K562 (cell line): ENCODE measurements around the gene ASRGL1. TPM values are rescaled to one million over a fixed set of nuclear protein-coding genes. Genes with fewer than 3 reads are reported as not detected.

Experiments used
- REST ChIP-seq, 2 experiments: fragments of 450-650 bp; formaldehyde crosslinking in 1 of 2; IDR thresholded peaks; 2 replicates each; pipeline versions ENCODE4 v1.4.0 to v1.6.1; 2014 to 2020; ENCODE audit warnings: mild to moderate bottlenecking in 2 of 2, borderline replicate concordance in 1 of 2, low read depth in 1 of 2
- polyA plus RNA-seq, 8 experiments: library from polyadenylated mRNA; depleted of rRNA in 4 of 8; stranded (reverse) in 5 of 8; unstranded in 3 of 8; fragments of >200 nt; fragmentation: Nextera tagmentation in 2 of 8; fragmentation: Illumina TruSeq in 1 of 8; extraction: Ambion mirVana in 2 of 8; extraction: Trizol in 1 of 8; gene quantifications; 2 replicates each; pipeline versions ENCODE4 v1.2.1 to v1.2.3, GENCODE V29; 2011 to 2014; ENCODE audit warnings: inconsistent platforms in 1 of 8, missing spikeins in 1 of 8
- total RNA-seq, 7 experiments: library from RNA; depleted of rRNA in 6 of 7; stranded (reverse); fragments of >200 nt in 6 of 7; fragmentation: Illumina TruSeq in 2 of 7; extraction: Trizol in 2 of 7; gene quantifications; 2 replicates each; pipeline versions ENCODE4 v1.2.1 to v1.2.3, GENCODE V29; 2011 to 2021; ENCODE audit warnings: low replicate concordance in 1 of 7

The ASRGL1 gene
- total and polyA plus RNA-seq, 9 of the 15 experiments (the other 6 are each of a cell fraction or from before 2014, with no cell fraction given), result 3.1 to 23.0 (median 11.2) TPM

DNA sequence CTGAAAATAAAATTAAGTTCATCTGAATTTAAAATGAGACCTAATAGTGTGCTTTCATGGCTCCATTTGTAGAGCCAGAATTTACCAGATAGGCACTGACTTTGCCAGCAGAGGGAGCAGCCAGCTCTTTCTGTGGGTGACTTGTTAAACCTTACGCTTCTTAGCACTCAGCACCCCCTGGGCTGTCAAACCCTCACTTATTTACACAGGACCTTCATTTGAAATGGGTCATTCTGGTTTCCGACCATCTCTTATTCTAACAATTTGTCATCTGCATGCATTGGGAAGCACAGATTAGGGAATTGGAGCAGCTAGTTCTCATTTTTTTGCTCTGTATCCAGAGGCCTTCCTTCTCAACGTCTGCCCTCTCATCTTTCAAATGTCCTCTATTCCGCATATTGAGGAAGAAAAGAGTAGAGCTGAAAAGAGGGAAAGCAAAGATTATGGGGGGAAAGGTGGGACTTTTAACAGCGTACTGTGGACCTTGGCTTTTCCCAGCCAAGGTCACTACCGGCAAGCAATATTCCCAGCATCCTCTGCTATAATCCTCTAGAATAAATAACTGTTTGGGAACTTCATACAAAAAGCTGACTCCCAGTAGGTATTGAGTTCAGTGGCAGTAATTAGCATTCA, 3.1 kb downstream of the ASRGL1 start (continued):
- peak; percentile 70 for TF ChIP-seq REST (IDR thresholded peaks at IDR 0.05; ENCODE audit: borderline replicate concordance)
- no peak for TF ChIP-seq REST (CRISPR knock-in tag; IDR thresholded peaks at IDR 0.05; ENCODE audit: low read depth)
